ENCODE results near the gene F2.
A peak's percentile ranks its signal among the peaks of the same experiment; 100 is the strongest.

The F2 gene

DNA sequence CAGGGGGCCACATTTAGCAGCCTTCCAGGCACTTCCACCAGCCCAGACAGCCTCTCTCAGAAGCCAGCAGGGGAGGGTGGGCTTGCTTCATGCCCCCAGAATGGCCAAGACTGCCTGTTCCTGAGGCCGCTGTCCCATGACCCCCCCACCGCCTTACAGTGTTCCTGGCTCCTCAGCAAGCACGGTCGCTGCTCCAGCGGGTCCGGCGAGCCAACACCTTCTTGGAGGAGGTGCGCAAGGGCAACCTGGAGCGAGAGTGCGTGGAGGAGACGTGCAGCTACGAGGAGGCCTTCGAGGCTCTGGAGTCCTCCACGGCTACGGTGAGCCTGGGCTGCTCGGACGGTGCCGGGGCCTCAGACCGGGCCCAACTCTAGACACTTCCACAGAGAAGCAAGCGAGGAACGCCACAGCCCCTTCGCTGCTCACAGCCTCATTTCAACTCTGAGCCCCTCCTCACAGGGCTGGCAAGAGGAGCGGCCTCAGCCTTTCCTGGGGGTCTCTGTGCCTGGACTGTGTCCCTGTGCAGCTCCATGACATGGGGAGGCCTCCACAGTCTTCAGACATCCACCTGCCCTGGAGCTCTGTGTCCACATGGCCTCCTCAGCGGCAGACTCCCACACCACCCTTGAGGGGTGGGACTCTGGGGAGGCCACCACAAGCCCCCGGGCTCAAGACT lies 668 bp downstream of the F2 start:
- no peak for DNase-seq

DNA sequence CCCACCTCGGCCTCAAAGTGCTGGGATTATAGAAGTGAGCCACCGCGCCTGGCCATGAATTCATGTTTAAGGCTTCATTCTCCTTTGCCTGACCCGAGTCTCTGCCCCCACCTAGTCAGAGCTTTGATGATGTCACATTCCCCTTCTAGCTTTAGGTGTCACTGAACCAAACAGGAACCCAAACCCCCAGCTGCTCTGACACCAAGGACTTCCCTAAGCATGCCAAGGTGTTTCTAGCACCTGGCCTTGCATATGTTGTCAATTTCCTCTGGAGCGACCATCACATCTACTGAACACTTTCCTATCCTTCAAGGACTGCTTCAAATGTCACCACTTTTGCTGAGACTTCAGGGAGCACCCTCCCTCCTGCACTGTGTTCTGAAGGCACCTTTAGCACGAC lies 2.3 kb downstream of the F2 start:
- DNase-seq: no peak

- DNase-seq: no peak
Observed at GRCh38 chr11:46722566-46723358, 3.7 kb downstream of the F2 start.

- DNase-seq: no peak
Observed at GRCh38 chr11:46723359-46723680, 4.3 kb downstream of the F2 start.

DNA sequence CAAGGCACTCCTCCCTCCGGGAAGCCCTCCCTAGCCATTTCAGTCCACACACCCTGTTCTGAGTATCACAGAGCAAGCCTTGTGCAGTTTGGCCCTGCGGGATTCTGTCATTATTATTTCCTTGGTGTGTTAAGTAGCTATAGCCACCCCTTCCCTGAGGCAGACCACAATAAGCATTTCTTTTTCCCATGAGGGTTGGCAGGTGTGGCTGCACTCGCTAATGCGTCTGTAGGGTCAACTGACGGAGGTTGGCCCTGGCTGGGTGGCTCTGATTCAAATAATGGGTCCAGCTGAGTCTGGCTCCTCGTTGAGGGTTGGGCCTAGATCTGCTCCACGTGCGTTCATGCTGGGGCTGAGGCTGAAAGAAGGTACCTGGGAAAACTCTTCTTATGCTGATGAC lies 5.1 kb downstream of the F2 start:
- no peak for DNase-seq

DNA sequence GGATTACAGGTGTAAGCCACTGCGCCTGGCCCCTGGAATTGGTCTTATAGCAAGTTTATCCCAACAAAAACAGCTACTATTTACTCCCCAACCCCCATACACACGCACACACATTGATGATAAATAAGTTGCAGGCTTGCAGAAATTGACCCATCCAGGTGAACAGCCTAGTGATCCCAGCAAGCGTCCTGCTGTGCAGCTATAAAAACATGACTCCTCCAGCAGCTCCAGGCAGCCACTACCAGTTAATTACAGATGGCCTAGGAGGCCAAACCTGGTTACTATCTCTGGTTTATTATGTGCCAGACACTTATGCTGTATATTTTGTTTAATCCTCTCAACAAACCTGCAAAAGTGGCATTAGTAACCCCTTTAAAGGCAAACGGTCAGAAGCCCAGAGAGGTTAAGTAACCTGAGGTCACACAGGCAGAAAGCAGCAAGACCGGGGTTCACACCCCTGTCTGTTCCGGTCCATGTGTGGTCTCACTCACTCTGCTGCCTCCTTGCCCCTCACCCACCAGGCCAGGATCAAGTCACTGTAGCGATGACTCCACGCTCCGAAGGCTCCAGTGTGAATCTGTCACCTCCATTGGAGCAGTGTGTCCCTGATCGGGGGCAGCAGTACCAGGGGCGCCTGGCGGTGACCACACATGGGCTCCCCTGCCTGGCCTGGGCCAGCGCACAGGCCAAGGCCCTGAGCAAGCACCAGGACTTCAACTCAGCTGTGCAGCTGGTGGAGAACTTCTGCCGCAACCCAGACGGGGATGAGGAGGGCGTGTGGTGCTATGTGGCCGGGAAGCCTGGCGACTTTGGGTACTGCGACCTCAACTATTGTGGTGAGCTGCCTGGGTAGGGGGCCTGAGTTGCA lies 6.6 kb downstream of the F2 start:
- no peak for DNase-seq

DNA sequence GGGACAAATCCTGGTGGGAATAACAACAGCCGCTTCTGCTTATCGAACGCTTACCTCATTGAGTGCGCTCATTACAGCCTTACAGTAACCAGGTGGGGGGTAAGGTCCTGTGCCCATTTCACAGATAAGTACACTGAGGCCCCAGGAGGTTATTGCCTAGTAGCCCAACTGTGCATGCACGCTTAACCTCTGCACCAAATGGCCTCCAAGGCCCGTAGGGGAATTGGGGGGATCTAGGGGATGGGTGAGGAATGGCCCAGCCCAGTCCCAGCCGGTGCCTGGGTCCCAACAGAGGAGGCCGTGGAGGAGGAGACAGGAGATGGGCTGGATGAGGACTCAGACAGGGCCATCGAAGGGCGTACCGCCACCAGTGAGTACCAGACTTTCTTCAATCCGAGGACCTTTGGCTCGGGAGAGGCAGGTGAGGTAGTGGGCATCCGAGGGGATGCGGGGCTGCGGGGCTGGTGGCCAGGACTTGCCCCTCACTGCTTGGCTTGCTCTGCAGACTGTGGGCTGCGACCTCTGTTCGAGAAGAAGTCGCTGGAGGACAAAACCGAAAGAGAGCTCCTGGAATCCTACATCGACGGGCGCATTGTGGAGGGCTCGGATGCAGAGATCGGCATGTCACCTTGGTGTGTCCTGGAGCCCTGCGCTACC lies 7.3 kb downstream of the F2 start:
- no peak for DNase-seq

- DNase-seq: no peak
Observed at GRCh38 chr11:46727952-46728658, 9.1 kb downstream of the F2 start.

GRCh38 chr11:46728659-46729040 lies 9.6 kb downstream of the F2 start:
- no peak for DNase-seq

GRCh38 chr11:46729110-46730027 lies 10.4 kb downstream of the F2 start:
- no peak for DNase-seq

DNA sequence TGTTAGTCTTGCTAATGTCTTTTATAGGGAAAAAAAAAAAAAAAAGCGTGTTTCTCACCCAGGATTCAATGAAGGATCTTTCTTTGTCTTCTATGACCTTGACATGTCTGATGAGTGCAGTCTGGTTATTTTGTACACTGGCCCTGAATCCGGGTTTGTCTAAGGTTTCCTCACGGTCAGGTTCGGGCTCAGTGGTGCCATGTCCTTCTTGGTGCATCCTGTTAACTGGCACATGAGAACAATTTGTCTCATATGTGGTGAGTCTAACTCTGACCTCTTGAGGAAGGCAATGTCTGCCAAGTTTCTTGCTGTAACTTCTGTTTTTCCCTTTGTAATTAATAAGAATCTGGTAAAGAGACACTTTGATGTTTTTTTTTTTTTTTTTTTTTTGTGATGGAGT lies 12.5 kb downstream of the F2 start:
- DNase-seq: no peak

DNA sequence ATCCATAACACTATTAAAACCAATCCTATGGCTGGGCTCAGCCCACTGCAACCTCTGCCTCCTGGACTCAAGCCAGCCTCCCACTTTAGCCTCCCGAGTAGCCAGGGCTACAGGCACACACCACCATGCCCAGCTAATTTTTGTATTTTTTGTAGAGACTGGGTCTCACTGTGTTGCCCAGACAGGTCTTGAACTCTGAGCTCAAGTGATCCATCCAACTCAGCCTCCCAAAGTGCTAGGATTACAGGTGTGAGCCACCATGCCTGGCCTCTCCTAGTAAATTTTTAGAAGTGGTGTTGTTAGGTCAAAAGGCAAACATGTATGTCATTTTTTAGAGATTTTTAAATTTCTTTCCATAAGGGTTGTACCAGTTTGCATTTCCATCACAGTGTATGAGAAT lies 14.2 kb downstream of the F2 start:
- DNase-seq: no peak

DNA sequence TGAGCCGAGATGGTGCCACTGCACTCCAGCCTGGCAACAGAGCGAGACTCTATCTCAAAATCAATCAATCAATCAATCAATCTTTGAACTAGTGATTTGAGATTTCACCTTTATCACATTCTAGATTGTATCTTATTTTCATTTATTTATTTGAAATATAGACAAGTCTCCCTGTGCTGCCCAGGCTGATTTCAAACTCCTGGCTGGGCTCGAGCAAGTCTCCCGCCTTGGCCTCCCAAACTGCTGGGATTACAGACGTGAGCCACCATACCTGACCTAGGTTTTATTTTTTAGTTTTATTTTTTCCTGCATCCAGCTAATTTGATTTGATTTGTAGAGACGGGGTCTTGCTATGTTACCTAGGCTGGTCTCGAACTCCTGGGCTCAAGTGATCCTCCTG lies 17.1 kb downstream of the F2 start:
- no peak for DNase-seq

DNA sequence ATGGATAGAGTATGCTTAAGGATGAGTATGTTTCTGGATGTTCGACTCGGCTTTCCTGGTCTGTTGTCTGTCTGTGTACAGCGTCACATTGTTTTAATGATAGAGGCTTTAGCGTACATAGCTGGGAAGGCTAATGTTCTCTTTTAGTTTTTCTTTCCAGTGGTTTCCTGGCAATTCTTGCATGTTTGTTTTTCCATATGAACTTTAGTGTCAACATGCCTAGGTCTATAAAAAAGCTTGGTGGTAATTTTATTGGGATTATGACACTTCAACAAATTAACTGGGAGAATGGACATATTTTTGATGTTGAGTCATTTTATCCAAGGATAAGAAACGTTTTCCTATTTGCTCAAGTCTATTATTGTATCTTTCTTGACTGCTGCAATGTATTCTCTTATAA lies 17.6 kb downstream of the F2 start:
- no peak for DNase-seq

GRCh38 chr11:46737699-46738098 lies 18.7 kb downstream of the F2 start:
- DNase-seq: no peak

DNA sequence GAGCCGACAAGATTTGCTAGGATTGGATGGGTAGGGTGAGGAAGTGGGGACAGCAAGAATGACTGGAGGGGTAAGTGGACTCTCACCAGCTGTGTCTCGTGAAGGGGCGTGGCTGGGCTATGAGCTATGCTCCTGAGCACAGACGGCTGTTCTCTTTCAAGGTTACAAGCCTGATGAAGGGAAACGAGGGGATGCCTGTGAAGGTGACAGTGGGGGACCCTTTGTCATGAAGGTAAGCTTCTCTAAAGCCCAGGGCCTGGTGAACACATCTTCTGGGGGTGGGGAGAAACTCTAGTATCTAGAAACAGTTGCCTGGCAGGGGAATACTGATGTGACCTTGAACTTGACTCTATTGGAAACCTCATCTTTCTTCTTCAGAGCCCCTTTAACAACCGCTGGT lies 19.9 kb downstream of the F2 start:
- DNase-seq: no peak

DNA sequence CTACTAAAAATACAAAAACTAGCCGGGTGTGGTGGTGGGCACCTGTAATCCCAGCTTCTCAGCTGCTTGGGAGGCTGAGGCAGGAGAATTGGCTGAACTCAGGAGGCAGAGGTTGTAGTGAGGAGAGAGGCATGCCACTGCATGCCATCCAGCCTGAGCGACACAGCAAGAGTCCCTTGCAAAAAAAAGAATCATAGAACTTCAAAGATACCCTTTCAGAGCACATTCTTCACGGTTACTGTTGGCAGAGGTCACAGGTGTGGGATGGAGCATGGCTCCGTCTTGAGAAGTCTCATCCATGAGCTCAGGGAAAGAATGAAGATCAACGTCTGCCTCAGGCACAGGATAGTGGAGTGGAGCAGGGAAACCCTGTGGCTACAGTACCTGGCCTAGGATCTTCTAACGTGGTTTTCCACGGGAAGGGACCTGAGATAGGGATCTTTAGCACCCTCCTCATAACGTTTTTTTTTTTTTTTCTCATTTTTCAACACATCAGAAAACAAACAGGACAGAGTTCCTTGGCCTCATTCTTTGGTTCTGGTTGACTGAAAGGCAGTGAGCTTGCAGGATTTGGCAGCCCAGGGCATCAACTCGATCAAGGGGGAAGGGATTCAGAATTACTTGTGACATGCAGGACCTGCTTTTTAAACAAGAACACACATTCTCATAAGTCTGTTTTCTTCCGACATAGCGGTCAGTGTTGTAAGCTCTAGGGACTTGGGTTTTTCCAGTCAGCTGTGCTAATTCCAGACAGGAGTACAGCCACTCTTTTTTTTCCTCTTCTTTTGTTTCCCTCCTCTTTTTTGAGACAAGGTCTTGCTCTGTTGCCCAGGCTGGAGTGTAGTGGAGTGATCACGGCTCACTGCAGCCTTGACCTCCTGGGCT lies 22.8 kb downstream of the F2 start:
- DNase-seq: no peak

DNA sequence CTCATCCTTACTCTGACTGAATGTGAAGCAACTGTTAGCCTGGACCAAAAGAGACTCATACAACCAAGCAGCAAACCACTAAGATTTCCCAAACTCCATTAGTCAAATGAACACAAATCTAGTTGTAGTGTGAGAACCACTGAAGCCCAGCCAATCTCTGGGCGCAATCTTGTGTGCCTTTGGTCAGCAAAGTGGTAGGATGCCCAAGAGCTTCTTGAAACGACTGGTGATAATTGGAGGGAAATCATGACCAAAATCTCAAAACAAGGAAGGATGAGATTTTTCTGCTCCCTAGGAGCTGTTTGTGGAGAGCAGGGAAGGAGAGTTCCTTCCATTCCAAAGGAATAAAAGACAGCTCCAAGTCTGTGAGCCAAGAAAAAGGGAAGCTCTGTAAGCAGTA lies 24.0 kb downstream of the F2 start:
- DNase-seq: no peak

- peak; percentile 80 for DNase-seq
Observed at GRCh38 chr11:46743693-46744339, 24.8 kb downstream of the F2 start.

DNA sequence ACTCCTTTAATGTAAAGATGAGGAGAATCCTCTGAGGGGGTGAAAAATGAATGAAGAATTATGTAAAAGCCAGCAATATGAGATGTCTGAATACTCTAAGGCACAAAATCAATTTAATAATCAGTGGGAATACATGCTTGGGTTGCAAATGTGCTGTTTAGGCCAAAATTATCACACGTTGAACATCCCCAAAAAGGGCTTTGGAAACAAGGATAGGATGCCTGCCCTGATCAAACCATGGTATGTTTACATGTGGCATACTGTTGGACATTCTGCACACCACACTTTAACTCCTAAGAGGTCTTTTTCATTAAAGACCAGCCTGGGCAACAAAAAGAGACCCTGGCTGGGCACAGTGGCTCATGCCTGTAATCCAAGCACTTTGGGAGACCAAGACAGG lies 26.3 kb downstream of the F2 start:
- DNase-seq: no peak
